GM18520 (cell line): ENCODE results near the gene AK5.
"Not testable (repeated sequence)": the region's sequence is repeated elsewhere in the genome, so short reads cannot be mapped to it uniquely, and the experiment has no call there.

ENCODE experiments used
- ATAC-seq: cut with Tn5 transposase; IDR thresholded peaks from one replicate; pipeline ENCODE4 v1.9.1; 2021; ENCODE audit not compliant: unreplicated experiment

Gene AK5

DNA sequence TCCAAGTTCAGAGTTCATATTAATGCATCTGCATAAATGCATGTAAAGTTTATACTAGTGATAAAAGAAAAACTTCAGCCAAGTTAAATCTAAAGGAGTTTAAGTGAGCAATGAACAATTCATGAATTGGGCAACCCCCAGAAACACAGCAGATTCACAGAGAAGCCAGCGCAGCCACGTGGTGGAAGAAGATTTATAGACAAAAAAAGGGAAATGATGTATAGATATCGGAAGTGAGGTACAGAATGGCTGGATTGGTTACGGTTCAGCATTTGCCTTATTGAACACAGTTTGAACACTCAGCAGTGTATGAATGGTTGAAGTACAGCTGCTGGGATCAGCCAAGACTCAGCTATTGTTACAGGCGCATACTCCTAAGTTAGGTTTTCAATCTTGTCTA lies 5.7 kb downstream of the AK5 start:
- no peak for ATAC-seq

DNA sequence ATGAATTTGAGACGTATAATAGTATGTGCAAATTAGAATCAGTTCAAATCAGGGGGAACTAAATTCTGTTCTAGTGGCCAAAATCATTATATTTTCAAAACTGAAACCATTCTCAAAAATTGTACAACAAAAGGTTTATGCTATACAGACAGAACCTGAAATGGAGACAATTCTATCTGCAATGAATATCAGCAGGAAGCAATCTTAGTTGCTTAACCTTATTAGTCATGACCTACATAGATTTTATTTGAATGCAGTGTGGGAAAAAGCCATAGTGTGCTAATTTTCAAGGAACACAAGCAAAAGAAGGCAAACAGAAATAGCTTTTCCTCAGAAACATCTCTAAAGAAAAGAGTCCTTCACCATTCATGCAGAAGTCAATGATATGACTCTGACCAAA lies 6.5 kb downstream of the AK5 start:
- no peak for ATAC-seq

DNA sequence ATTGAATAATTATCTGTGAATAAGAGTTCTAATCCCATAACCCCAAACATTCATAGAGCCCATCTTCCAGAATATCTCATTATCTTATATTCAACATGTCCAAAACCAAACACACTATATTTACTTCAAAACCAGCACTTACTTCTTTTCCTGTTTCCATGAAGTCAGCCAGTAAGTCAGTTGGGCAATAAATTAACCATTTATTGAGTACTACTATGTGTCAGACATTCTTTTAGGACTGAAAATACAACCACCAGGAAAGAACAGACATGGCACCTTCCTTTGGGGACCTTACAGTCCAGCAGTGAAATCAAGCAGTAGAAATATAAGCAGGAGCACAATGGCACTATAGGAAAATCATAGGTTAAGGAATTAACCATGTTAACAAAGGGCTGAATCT lies 8.8 kb downstream of the AK5 start:
- ATAC-seq = no peak

DNA sequence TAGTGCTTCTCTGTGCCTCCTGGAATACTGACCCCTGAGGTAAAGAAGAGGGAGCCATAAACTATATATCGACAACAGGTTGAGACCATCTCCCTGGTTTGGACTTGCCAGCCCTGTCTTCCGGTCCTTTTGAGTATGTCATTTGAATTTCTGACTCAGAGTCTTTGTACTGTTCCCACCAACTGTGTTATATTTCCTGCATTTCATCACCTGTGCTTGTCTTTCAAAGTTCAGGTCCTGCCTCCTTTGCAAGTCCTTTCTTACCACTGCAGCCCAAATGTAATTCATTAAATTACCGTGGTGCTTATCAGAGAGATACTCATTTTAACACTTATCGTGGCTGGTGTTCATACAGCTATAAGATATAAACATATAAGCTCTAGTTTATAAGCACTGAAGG lies 10.7 kb downstream of the AK5 start:
- no peak for ATAC-seq

DNA sequence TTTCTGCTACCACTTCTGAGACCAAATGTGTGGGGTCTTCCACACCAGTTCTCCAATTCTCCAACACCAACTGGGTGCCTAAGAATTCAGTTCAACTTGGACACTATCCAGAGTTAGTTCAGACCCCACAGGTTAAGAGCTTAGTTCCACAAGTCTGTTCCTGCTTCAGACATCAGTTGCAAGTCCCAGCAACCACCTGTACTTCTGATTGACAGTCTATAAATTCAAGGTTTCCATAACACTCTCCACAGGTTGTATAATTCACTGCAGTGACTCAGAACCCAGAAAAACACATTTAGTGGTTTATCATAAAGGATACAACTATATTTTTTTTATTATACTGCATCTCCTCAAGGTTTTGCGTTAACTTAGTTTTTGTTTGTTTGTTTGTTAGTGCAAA lies 18.7 kb downstream of the AK5 start:
- no peak for ATAC-seq

DNA sequence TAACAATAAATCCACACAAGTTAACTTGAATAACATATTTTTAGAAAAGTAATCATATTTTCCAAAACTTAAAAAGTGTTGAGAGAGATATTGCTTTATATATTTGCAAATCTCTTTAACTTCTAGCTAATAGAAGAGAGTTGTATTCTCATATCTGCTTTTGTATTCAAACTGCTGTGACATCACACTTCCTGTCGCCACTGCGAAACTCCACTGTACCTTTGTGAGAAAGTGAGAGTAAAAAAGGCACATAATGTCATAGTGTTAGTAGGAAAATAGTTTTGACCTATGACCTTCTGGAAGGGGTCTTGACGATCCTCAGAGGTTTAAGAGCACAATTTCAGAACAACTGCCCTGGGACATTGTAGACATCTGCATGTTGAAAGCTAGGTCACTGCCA lies 21.6 kb downstream of the AK5 start:
- no peak for ATAC-seq

DNA sequence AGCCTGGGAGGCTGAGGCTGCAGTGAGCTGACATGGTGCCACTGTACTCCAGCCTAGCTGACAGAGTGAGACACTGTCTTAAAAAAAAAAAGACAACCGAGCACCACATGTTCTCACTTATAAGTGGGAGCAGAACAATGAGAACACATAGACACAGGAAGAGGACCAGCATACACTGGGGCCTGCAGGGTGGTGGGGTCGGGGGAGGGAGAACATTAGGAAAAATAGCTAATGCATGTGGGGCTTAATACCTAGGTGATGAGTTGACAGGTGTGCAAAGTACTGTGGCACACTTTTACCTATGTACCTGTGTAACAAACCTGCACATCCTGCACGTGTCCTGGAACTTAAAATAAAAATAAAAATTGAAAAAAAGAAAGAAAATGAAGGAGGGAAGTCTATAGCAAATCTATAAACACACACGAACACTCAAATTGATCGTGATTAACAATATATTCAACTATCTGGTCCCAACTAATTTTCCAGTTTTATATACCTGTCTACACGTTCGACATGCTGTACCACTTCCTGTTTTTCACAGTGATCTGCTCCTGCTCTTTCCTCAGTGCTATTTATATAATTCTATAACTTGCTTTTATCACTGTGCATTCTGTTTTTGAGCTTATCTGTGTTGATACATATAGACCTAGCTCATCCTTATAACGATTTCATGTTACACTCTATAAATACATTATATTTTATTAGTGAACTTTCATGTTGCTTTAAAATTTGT lies 27.2 kb downstream of the AK5 start:
- ATAC-seq = no peak

DNA sequence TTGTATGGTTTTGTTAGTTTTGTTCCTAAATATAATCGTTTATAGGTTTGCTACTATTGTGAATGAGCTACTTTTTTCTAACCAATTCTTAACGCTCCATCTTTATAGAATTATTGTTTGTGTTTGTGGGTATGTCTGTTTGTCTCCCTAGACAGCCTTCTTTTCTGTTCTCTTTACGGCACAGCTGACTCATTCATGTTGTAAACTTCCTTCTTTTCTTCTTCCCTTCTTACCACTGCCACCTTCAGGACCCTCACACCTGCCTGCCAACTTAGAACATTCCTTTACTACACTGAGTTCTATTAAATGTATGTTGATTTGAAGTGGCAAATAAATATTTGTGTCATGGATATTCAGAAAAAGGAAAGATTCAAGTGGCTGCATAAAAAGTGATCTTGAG lies 29.1 kb downstream of the AK5 start:
- ATAC-seq = no peak

DNA sequence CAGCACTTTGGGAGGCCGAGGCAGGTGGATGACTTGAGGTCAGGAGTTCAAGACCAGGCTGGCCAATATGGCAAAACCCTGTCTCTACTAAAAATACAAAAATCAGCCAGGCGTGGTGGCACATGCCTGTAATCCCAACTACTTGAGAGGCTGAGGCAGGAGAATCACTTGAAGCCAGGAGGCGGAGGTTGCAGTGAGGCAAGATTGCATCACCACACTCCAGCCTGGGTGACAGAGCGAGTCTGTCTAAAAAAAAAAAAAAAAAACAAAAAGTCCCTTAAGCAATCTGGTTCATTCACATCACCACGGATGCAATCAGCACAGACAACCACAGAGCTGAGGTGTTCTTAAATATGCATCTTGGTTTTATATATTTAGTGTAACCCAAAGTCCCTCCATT lies 30.5 kb downstream of the AK5 start:
- ATAC-seq = not testable (repeated sequence)

DNA sequence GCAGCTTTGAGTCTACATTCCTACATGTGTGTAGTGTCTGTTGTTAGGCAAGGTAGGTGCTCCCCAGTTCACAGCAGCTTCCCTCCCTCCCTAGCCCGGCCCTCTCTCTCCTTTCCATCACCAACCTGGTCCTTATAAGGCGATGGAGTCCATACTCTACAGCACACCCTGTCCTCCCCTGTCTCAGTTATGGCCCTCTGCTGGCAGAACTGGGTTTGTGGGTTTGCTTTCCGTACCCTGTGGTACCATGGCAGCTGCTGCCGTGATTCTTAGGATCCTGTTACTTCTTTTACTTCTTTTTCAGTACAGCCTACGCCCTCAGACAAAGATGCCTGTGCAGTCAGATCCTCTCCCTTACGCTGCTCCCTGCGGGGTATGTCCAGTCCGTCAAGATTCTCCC lies 31.7 kb downstream of the AK5 start:
- no peak for ATAC-seq

DNA sequence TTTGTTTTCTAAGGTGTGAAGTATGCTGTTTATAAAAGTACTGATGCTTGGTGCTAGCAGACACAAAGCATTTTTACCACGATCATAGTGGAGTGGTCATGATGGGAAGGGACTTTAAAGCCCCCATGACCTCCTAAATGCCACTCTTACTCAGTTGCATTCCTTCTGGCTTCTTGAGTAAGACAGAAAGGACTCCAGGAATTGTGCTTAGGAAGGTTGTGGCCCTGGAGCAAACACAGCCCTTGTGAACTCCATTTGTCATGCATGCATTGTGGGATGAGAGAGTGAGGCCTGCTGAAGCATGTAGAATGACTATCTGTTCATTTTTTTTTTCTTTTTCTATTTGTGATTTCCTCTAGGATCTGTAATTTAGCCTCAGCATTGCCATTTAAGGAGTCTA lies 34.2 kb downstream of the AK5 start:
- no peak for ATAC-seq

DNA sequence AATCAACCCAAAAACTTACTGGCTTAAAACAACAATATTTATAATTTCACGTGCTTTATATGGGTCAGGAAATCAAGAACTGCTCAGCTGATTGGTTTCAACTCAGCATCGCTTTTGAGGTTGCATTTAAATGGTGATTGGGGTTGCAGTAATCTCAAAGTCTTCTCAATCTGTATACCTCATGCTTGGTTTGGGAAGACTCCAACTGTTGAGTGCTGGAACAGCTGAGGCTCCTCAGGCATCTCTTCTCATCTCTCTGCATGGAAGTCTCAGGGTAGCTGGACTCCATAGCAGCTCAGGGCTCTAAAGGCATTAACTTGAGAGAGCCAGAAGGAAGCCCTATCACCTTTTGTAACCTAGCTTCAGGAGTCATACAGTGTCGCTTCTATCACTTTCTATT lies 35.1 kb downstream of the AK5 start:
- ATAC-seq = no peak

DNA sequence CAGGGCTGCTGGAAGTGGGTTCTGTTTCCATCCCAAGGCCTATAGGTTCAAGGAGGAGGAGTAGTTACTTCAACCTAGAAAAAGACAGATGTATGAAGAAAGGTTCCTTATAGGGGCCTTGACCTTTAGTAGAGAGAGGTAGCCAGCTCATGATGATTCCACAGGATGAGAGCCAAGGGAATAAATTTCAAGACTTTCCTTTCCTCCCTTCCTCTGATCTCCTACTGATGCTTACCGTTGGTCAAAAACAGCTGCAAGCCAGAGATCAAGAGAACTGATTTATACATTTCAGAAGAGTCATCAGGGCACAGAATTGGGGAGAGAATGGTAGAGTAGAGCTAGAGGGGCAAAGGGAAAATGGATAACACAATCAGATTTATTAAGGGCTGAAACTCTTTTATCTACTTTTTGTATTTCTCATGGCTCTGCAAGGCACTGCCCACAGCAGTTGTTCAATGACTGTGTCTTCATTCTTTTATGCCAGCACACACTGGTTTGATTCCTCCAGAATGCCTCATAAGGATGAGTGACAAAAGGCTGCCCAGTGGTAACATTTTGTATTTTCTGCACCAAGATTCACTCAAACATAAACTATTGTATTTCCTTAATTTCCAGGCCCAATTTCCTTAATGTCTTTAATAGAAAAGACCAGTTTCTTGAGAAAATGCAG lies 37.4 kb downstream of the AK5 start:
- no peak for ATAC-seq

DNA sequence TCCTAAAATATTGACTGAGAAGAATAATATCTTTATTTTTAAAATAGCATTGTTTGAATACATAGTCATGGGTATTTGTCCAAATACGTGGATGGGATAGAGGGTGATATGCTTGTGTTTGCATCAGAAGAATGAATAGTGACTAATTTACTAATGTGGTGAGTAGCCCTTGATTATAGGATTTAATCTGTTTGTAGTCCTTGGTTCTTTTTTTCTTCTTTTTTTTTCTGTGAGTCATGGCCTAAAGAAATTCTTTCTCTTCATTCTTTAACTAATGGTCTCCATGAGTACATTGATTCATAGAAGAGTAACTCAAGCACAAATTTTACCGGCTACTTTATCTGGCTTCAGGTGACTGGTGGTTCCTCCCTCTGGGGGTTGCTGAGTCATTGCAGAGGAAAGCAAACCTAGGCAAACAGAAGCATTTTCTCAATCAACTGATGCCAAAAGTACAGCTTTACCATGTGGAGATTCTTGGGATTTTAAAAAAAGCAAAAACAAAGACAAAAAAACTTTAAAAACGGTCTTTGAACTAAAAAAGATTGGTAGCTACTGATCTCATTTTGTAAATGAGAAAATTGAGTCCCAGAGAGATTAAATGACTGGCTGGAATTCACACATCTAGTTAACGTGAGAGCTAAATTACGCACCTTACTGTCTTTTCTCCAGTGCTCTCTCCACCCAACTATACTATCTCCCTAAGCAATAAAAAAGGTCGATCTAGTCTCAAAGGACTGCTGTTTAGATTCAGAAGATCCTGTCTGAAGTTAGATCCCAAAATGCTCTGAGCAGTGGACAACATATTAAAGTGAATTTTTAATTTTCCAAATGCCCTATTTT lies 40.5 kb downstream of the AK5 start:
- no peak for ATAC-seq

DNA sequence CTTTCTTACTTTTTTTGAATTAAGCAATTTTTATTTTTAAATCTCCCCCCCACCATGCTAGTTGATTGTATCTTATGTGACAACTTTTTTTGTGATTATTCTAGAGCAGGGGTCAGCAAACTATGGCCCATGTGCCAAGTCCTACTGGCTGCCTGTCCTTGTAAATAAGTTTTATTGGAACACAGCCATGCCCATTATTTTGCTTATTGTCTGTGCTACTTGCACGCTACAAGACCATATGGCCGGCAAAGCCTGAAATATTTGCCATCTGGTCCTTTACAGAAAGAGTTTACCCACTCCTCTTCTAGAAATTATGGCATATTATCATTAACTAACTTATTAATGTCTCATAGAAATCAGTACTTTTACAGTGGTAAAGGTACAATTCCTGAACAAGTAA lies 51.7 kb downstream of the AK5 start:
- ATAC-seq = no peak

DNA sequence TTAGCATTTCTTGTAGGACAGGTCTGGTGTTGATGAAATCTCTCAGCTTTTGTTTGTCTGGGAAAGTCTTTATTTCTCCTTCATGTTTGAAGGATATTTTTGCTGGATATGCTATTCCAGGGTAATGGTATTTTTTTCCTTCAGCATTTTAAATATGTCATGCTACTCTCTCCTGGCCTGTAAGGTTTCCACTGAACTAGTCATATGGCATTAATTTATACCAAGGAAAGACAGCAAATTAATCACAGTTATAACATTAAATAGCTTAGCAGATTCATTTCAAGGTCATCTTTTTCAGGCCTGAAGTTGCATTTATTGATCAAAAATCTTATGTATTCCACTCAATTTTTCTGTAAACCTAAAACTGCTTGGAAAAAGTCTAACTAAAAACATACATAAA lies 54.9 kb downstream of the AK5 start:
- no peak for ATAC-seq

DNA sequence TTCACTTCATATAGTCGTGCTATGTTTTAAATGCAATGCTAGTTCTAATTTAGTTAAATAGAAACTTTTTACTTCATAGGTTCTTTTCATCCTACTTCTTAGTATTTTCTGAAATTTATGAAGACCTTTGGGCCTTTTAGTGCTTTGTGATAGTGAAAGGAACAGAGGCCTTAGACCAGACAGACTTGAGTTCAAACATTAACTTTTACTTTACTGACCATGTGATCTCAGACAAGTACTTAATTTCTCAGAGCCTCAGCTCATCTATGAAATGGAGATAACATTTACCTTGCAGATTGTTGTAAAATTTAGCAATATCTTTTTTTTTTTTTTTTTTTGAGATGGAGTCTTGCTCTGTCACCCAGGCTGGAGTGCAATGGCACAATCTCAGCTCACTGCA lies 57.5 kb downstream of the AK5 start:
- ATAC-seq = no peak

DNA sequence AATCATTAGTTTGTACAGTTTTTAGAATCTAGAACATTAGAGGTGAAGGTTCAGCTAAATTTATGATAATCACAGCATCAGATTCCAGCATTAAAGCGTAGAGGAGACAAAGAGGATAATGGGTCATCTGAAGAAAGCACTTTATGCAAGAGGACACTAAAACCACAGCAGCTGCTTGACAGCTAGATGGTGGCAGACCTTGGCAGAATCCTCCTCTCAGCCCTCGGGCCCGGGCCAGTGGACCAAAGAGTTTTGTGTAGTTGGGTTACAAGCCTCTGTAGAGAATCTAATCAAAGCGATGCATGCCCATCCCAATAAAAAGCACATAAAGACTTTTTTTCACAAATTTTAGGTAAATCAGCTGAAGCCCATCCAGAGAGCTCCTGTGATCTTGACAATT lies 59.4 kb downstream of the AK5 start:
- no peak for ATAC-seq

DNA sequence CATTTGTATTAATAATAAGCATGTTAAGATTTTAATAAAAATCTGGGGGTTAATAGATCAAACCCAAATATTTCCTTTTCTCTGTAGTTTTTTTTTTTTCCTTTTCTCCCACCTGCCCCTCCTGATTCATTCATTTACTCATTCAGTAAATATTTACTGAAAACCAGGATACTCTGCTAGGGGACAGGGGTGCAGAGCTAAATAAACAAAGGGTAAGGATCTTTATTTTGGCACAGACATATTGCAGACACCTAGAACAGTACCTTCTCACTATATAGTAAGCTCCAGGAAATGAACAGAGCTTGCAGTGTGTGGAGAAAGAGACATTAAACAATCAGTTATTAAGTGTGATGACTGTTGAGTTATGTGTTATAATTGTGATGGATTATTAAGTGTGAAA lies 60.9 kb downstream of the AK5 start:
- ATAC-seq = no peak

DNA sequence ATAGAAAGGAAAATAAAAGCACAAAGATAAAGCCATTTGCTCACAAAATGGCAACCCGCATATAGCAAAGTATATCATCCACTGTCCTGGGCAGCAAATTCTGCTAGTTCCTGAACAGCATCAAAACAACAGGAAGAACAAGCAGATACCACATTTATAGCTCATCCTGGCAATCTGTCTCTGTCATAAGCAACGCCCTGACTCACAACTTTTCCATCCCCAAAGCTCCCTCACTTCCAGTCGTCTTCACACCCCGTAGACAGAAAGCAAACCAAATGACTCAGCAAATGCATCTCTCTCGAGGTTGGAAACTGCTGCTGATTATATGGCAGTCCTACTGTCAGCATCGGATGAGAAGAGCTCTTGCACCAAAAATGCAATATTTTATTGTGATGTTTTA lies 65.8 kb downstream of the AK5 start:
- no peak for ATAC-seq

DNA sequence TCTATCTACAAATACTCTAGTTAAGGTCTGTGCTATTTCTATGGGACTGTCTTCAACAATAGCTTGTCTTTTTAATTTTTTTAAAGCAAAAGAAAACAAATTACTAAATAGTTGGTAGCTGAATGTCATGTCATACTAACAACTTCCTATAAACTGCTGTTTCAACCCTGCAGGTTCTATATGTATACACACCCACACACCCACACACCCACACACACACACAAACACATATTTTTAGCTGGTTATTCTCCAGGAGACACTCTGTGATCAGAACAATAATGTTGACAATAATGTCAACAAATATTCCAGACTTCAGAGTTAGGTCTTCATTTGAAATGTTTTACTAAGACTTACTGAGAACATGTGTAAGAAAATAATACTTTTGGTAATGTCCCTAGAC lies 66.7 kb downstream of the AK5 start:
- ATAC-seq = no peak

DNA sequence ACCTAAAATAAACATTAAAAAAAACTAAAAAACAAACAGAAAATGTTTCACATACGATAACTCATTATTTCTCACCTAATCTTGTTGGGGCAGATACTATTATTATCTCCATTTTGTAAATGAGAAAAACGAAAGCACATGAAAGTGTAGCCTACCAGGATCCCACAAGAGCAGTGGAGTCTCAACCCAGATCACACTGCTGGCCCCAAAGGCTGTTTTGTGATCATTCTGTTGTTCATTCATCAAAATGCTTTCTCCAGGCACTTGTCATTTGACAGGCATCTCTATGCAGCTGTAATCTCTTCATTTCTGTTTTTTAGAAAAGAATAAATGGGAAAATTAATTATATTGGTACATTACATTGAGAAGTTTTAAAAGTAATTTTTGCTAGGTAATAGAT lies 67.5 kb downstream of the AK5 start:
- no peak for ATAC-seq
